GM19351 (cell line): ENCODE results near the gene PLA2G4E.

Experiments
- ATAC-seq: cut with Tn5 transposase; IDR thresholded peaks from one replicate; pipeline ENCODE4 v1.9.1; 2021; ENCODE audit warnings: mild to moderate bottlenecking, moderate library complexity; ENCODE audit not compliant: unreplicated experiment

Gene PLA2G4E

GRCh38 chr15:42021593-42021992 lies 751 bp upstream of the PLA2G4E start:
- no peak for ATAC-seq

DNA sequence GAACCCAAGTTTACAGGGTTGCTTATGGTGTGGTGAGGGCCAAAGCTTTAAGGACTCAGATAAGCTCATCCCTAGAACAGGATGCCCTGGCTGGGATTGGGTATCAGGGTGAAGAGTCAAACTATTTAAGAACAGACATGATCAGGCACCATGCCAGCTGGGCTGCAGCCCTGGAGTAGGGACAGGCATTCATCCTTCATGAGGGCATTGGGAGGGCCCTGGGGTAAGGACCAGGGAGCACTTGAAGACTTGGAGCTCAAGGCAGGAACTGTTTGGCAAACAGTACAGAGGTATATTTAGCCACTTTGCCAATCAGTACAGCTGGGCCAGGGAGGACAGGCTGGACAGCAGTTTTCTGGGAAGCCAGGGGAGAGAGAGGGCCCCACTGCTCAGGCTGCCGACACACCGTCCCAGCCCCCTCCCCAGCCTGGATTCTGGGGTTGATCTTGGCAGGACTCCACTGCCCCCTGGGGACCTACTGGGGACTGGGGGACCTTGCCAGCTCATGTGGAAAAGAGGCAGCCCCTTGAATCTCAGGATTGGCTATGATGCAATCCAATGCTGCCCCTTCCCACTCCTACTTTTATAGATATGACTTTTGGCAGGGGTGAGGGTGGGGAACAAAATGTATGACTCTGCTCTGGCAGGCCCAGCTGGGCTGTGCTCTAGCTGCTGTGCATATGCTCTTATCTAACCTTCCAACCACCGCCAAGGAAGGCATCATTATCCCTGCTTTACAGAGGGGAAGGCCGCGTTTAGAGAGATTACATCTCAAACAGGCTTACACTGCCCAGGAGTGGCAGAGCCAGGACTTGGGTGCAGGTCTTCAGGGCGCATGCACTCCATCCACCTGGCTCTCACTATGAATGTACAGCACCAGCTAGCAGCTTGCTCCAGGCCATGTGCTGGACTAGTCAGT lies 2.3 kb downstream of the PLA2G4E start:
- ATAC-seq: no peak

DNA sequence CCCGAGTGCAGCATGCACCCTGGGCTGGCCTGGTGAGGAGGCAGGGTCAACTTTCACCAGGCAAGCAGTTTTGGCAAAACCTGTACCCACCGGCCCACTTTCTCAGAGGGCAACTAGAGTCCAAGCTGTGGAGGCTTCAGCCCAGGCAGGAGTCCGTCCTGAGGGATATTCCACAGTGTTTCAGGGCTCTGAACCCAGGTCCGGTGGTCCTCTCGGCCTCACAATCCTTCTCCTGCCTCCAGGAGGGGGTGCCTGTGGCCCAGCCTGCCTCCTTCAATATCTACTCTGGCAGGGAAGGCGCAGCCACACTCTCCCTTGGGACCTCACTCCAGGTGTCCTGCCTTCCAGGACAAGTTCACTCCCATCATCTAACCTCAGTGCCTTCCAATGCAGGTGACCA lies 3.9 kb downstream of the PLA2G4E start:
- no peak for ATAC-seq

- ATAC-seq: no peak
Measured at GRCh38 chr15:42014406-42014805, 6.4 kb downstream of the PLA2G4E start.

DNA sequence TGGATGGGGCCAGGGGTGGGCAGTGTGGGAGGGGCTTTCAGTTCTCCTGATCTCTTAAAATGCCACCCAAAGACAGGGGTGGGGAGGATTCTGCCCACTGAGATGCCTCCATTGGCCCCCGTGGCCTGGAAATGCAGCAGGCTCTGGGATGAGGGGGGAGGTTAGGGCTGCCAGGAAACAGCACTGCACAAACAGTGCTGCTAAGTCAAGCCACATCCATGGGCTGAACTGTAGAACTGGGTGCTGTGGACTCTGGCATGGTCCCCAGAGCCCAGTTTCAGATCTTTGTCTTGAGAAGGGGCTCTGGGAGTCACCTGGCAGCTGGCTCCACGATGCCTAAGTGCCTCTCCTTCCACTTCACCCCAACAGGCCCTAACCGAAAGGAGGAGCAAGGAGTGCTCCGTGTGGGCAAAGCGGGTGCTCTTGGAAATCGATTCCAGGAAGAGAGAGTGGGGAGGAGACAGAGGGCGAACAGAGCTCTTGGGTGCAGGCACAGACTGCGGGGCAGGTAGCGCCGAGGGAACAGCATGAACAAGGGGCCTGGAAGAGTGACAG lies 7.8 kb downstream of the PLA2G4E start:
- ATAC-seq: no peak

GRCh38 chr15:42012241-42012640 lies 8.6 kb downstream of the PLA2G4E start:
- ATAC-seq: no peak

DNA sequence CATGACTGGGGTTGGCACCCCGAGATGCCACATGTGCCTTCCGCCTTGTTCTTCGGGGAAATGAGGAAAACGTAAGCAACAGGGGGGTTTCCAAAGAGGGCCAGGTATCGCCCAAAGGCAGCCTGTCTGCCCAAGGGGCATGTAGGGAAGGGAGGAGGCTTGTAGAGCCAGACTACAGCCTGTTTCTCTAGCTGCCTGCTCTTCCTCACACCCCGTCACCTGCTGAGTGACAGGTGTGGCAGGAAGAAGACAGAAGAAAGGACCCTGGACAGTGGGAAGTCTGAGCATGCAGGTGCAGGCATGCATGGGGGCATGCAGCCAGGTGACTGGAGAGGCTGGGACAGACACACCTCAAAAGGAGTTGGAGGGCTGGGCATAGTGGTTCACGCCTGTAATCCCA lies 9.8 kb downstream of the PLA2G4E start:
- ATAC-seq: no peak

GRCh38 chr15:42010434-42010833 lies 10.4 kb downstream of the PLA2G4E start:
- ATAC-seq: no peak

- ATAC-seq: no peak
Measured at GRCh38 chr15:42009474-42009873, 11.4 kb downstream of the PLA2G4E start.

DNA sequence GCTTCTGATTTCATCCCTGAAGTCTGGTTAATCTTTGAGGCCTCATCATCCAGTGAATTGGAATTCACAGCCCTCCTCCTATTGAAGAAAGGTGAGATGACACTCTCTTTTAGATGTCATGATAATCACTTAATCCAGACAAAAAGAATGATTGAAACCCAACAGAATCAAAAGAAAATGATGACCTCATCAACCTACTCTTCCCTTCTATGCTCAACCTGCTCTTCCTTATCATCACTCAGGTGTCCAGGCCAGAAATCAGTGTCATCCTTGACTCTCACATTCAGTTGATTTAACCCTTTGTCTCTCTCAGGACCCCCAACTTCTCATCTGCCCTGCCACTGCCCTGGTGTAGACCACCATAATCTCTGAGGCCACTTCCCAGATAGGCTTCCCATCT lies 11.8 kb downstream of the PLA2G4E start:
- no peak for ATAC-seq

DNA sequence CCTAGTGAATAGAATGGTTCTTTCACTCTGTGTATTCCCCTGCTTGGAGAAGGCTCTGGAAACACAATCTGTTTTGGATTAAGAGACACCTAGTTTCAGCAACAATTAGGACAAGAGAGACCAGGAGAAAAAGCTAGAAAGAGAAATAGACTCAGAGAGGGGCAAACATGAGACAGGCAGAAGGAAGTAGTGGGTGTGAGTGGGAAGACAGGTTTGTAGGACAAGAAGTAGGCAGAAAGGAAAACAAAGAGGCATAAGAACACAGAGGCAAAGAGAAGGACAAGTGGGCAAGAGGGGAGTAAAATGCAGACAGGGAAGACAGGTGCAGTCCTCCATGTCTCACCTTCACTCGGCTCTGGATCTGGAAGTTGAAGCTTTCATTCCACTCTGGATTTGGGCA lies 13.5 kb downstream of the PLA2G4E start:
- ATAC-seq: no peak

- ATAC-seq: no peak
Measured at GRCh38 chr15:42002333-42002732, 18.5 kb downstream of the PLA2G4E start.

DNA sequence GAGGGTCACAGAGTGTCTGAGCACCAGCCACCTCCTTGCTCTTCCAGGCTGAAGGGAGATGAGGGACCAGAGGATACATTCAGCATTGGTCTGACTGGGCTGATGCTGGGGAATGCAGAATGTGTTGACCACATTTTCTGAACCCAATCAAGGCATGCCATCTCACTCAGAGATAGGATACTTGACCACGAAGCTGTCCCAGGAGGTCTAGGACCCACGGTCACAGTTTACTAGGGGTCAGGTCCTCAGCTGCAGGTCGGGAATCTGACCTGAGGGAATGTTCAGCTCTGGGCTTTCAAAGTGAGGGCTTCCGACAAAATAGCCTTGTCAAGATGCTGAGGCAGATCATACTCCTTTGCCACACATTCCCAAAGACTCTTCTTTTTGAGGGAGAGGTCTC lies 19.6 kb downstream of the PLA2G4E start:
- no peak for ATAC-seq

GRCh38 chr15:41999290-42000285 lies 21.3 kb downstream of the PLA2G4E start:
- ATAC-seq: no peak

- no peak for ATAC-seq
Measured at GRCh38 chr15:41997845-41998244, 23.0 kb downstream of the PLA2G4E start.

DNA sequence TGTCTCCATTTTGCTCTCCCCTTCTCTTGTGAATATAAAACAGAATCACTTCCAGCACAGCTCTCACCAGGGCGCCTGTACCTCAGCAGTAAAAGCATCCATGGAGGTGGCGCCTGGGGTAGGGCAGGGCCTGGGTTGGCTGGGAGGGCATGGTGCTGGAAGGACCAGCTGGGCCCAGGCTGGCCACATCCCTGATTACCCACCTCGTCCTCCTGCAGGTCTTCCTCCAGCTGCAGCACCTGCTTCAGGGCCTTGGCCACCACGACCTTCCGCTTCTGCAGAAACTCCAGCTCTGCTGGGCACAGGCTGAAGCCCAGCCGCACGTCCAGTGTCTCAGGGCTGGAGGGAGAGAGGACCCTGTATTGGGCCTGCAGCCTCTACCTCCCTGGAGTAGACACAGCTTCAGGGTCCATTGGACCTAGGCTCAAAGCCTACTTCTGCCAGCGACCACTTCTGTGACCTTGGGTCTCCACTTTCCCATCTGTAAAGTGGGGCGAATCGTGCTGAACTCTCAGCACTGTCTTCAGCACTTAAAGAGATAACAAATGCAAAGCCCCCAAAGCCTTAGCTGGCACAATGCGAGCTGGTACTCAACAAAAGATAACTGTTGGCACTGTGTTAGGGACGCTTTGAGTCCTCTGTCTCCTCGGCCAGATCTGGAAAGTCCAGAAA lies 23.8 kb downstream of the PLA2G4E start:
- no peak for ATAC-seq

GRCh38 chr15:41996376-41996775 lies 24.5 kb downstream of the PLA2G4E start:
- no peak for ATAC-seq

DNA sequence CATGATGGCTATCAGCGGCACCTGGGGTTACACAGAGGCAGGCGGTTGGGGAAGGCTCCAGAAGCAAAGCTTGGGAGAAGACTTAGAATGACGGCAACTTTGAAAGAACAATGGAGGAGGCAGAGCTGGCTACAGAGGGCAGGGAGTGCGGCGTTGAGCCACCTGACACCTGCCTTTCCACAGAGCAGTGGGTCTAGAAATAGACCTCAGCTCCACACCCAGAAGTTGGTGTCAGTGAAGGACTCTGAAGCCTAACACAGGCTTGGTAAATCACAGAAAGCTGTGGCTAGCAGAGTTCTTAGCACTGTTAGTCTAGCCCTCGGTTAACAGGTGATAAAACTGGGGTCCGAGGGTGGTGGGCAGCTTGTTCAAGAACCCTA lies 25.4 kb downstream of the PLA2G4E start:
- ATAC-seq: no peak

DNA sequence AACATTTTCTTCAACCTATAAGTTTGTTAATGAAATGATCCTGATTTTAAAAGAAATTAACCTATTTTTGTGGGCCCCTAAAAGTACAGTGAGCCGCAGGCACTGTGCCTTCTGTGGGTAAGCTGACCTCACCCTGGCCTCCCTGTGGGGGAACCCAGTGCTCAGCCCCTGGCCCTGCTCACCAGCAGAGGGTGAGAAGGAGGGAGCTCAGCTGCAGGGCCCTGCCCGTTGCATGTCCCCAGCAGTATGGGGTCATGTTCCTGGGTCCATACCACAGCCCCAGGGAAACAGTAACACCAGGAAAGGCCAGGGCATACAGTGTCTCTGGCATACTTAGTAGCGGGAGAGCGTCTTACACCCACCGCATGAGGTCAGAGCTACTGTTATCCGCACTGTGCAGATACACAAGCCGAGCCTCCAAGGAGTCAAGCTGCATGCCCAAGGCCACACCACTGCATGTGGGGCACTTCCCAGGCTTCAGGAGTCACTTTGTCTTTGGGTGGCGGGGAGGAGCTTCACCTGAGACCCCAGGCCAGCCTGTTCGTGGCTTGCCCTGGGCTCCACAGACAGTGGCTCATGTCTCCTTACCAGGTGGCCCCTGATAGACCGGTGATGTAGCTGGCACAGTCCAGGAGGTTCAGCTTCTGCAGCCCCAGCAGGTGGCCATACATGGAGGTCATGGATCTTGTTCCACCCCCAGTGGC lies 25.9 kb downstream of the PLA2G4E start:
- ATAC-seq: no peak

- no peak for ATAC-seq
Measured at GRCh38 chr15:41994171-41994650, 26.6 kb downstream of the PLA2G4E start.
